IMR-90 (cell line): ENCODE measurements around the gene TIPARP. TPM values are rescaled to one million over a fixed set of nuclear protein-coding genes. Genes with fewer than 3 reads are reported as not detected.

ENCODE experiments used
- ATAC-seq: fragments of 200-7000 bp; cut with Tn5 transposase; 2 replicates; pipeline ENCODE4 v1.9.1; 2020; ENCODE audit warnings: low read depth, mild to moderate bottlenecking, moderate library complexity
- BruUV-seq: library from RNA; stranded (reverse); fragments of 400-500 nt; replicated peaks from 2 replicates; lab custom pipeline; 2021; lab: Mats Ljungman, UMichigan
- CTCF ChIA-PET: fragments of 300-600 bp; formaldehyde crosslinking; extraction: SDS; loops from one replicate; lab custom pipeline; 2021; ENCODE audit warnings: antibody characterized with exemption; lab: Yijun Ruan, JAX
- POLR2A ChIA-PET: fragments of 300-600 bp; sonication (Branson Sonifier 250); formaldehyde crosslinking; loops from one replicate; lab custom pipeline; 2022; ENCODE audit warnings: antibody characterized with exemption; ENCODE audit not compliant: unreplicated experiment; lab: Charles Lee
- DNase-seq: peaks from one replicate; pipeline ENCODE4 v3.0.0; 2013
- H2AFZ ChIP-seq: replicated peaks from 2 replicates; pipeline ENCODE3; 2013; ENCODE audit warnings: low read length, mild to moderate bottlenecking; ENCODE audit not compliant: poor library complexity
- H2AK5ac ChIP-seq: 2 replicates; pipeline ENCODE4 v1.6.1; 2013; ENCODE audit warnings: low read depth, low read length, inconsistent platforms
- H2AK9ac ChIP-seq: replicated peaks from 2 replicates; pipeline ENCODE3; 2013; ENCODE audit warnings: mild to moderate bottlenecking, low read depth, low read length, moderate library complexity; ENCODE audit not compliant: poor library complexity
- H2BK120ac ChIP-seq: 2 replicates; pipeline ENCODE4 v1.6.1; 2013; ENCODE audit warnings: low read depth, low read length, inconsistent platforms
- H2BK15ac ChIP-seq: 3 replicates; pipeline ENCODE4 v1.6.1; 2013; ENCODE audit warnings: low read depth, low read length, inconsistent platforms
- H2BK20ac ChIP-seq: 2 replicates; pipeline ENCODE4 v1.6.1; 2013; ENCODE audit warnings: low read depth, mild to moderate bottlenecking, inconsistent platforms, low read length, moderate library complexity
- H2BK5ac ChIP-seq: 2 replicates; pipeline ENCODE4 v1.6.1; 2013; ENCODE audit warnings: mild to moderate bottlenecking, low read depth, low read length, inconsistent platforms; ENCODE audit not compliant: poor library complexity, severe bottlenecking
- H3K14ac ChIP-seq: replicated peaks from 2 replicates; pipeline ENCODE4 v1.6.1; 2013; ENCODE audit warnings: low read depth, low read length, inconsistent platforms
- H3K18ac ChIP-seq: 2 replicates; pipeline ENCODE4 v1.6.1; 2013; ENCODE audit warnings: low read depth, low read length, control low read depth
- H3K23ac ChIP-seq: 2 replicates; pipeline ENCODE4 v1.6.1; 2013; ENCODE audit warnings: low read depth, low read length, inconsistent platforms
- H3K27ac ChIP-seq: 2 replicates; pipeline ENCODE4 v1.5.1; 2013; ENCODE audit warnings: mild to moderate bottlenecking, control low read depth, low read length; ENCODE audit not compliant: insufficient read depth
- H3K27me3 ChIP-seq: 2 replicates; pipeline ENCODE4 v1.6.1; 2013; ENCODE audit warnings: low read length; ENCODE audit not compliant: control insufficient read depth, insufficient read depth
- H3K36me3 ChIP-seq: 2 replicates; pipeline ENCODE4 v1.6.1; 2013; ENCODE audit warnings: low read length, mixed read lengths; ENCODE audit not compliant: control insufficient read depth, insufficient read depth
- H3K4ac ChIP-seq: 2 replicates; pipeline ENCODE4 v1.6.1; 2013; ENCODE audit warnings: low read depth, low read length, inconsistent platforms
- H3K4me1 ChIP-seq: 2 replicates; pipeline ENCODE4 v1.6.1; 2013; ENCODE audit warnings: low read length, mixed read lengths; ENCODE audit not compliant: control insufficient read depth, insufficient read depth
- H3K4me2 ChIP-seq: 2 replicates; pipeline ENCODE4 v1.6.1; 2013; ENCODE audit warnings: low read depth, mild to moderate bottlenecking, control low read depth, low read length, moderate library complexity
- H3K4me3 ChIP-seq: 2 replicates; pipeline ENCODE4 v1.5.1; 2013; ENCODE audit warnings: low read depth, mild to moderate bottlenecking, control low read depth, low read length, moderate library complexity; ENCODE audit not compliant: insufficient read depth
- H3K56ac ChIP-seq: 2 replicates; pipeline ENCODE4 v1.6.1; 2013; ENCODE audit warnings: low read length, inconsistent platforms; ENCODE audit not compliant: insufficient read depth; ENCODE audit errors: extremely low read depth
- H3K79me1 ChIP-seq, 2 experiments: 2 replicates each; pipeline ENCODE4 v1.6.1; 2013; ENCODE audit warnings: low read length in 2 of 2, inconsistent platforms in 1 of 2, low read depth in 1 of 2
- H3K9ac ChIP-seq: 2 replicates; pipeline ENCODE4 v1.6.1; 2013; ENCODE audit warnings: low read depth, low read length, control low read depth
- H3K9me1 ChIP-seq: 2 replicates; pipeline ENCODE4 v1.6.1; 2013; ENCODE audit warnings: low read length, inconsistent platforms; ENCODE audit not compliant: insufficient read depth
- H3K9me3 ChIP-seq: 2 replicates; pipeline ENCODE4 v1.6.1; 2013; ENCODE audit warnings: low read length; ENCODE audit not compliant: control insufficient read depth, insufficient read depth
- H4K20me1 ChIP-seq: 2 replicates; pipeline ENCODE4 v1.6.1; 2013; ENCODE audit warnings: low read length, inconsistent platforms; ENCODE audit not compliant: insufficient read depth
- H4K5ac ChIP-seq: 2 replicates; pipeline ENCODE4 v1.6.1; 2013; ENCODE audit warnings: mild to moderate bottlenecking, low read depth, low read length, control low read depth
- H4K8ac ChIP-seq, 2 experiments: 2 replicates each; pipeline ENCODE4 v1.6.1; 2013; ENCODE audit warnings: low read depth in 2 of 2, low read length in 2 of 2, control low read depth in 1 of 2, inconsistent platforms in 1 of 2
- H4K91ac ChIP-seq: 2 replicates; pipeline ENCODE4 v1.6.1; 2013; ENCODE audit warnings: low read depth, low read length, inconsistent platforms; ENCODE audit not compliant: insufficient read depth
- NFE2L2 ChIP-seq: fragments of 150-350 bp; IDR thresholded peaks from 2 replicates; pipeline ENCODE4 v1.6.1; 2016; ENCODE audit warnings: low read depth, mild to moderate bottlenecking, low read length
- RAD21 ChIP-seq: IDR thresholded peaks from 2 replicates; pipeline ENCODE4 v1.6.1; 2012; ENCODE audit warnings: low read length, improper control_type of control experiment
- WGBS, 2 experiments: methylation state at CpG; one replicate each; pipeline versions ENCODE4 v1.1.5 to v1.1.7; 2013; ENCODE audit warnings: missing lambda C conversion rate in 2 of 2; ENCODE audit not compliant: insufficient read length in 1 of 2; ENCODE audit errors: extremely low coverage in 2 of 2; 5-methylcytosine and 5-hydroxymethylcytosine counted together
- dilution Hi-C: fragments of 300-500 bp; cut with HindIII; formaldehyde crosslinking; loops from one replicate; pipeline ENCODE4 v1.14.3; 2018; ENCODE audit warnings: low sequenced_read_pairs; ENCODE audit not compliant: unreplicated experiment
- in situ Hi-C: fragments of 300-500 bp; cut with MboI; formaldehyde crosslinking; loops from 3 replicates; pipeline ENCODE4 v1.14.3; 2019; ENCODE audit warnings: low sequenced_read_pairs, inconsistent platforms, mixed read lengths
- intact Hi-C: fragments of 100-400 bp; cut with micrococcal nuclease; formaldehyde crosslinking; loops from 2 replicates; pipeline ENCODE4 v1.10.0; 2022
- polyA plus RNA-seq, 3 experiments: library from polyadenylated mRNA; depleted of rRNA; stranded (reverse); fragments of >200 nt; gene quantifications; 2 replicates each; pipeline ENCODE4 v1.2.3, GENCODE V29; 2012; ENCODE audit warnings: low replicate concordance in 1 of 3
- total RNA-seq: library from RNA; depleted of rRNA; stranded (reverse); fragments of >200 nt; gene quantifications from 2 replicates; pipeline ENCODE4 v1.2.3, GENCODE V29; 2012
- TF ChIP-seq, protein P1 (sequence below): fragments of 150-350 bp; IDR thresholded peaks from 2 replicates; pipeline ENCODE4 v1.6.1; 2016; ENCODE audit warnings: low read depth, mild to moderate bottlenecking, low read length, moderate library complexity, borderline replicate concordance

TIPARP gene
- total and polyA plus RNA-seq, 2 of the 4 experiments (the other 2 are of a cell fraction): 12.6 to 70.8 TPM

- Histone ChIP-seq H3K14ac (peak overlapping the region; percentile 90), H4K8ac (peak overlapping the region; percentile 92 to 94), H3K4me1 (peaks cover 15% of the 10 kb centered on the region), H3K4me3 (no peak overlapping the region), H4K20me1 (no peaks in the 10 kb centered on the region), H2AK9ac (no peak overlapping the region), H3K23ac (peak overlapping the region; percentile 91), H2AK5ac (peak overlapping the region; percentile 98), H3K56ac (peak overlapping the region; percentile 95), H3K9ac (peak overlapping the region; percentile 27), H2AFZ (peak overlapping the region; percentile 91), H3K4me2 (peak overlapping the region; percentile 37; the same call in 1 of the 2 replicates), H2BK15ac (peak overlapping the region; percentile 97; the same call in 2 of the 3 replicates), H3K79me1 (peaks cover 0 to 3% of the 10 kb centered on the region in 2 experiments; a peak in 1 of 4 replicates), H3K9me3 (no peaks in the 10 kb centered on the region; the same call in 1 of the 2 replicates), H2BK20ac (peak overlapping the region; percentile 85), H2BK120ac (peak overlapping the region; percentile 100), H3K27ac (peak overlapping the region; percentile 60), H4K5ac (peak overlapping the region; percentile 86), H3K4ac (peak overlapping the region; percentile 99), H4K91ac (peak overlapping the region; percentile 97), H3K9me1 (peaks cover 10% of the 10 kb centered on the region; the same call in 1 of the 2 replicates), H3K36me3 (no peaks in the 10 kb centered on the region), H3K18ac (peak overlapping the region; percentile 75), H3K27me3 (no peaks in the 10 kb centered on the region), H2BK5ac (peak overlapping the region; percentile 97)
- no CpG with 5 or more reads among the region's 4 CpGs for WGBS, 2 experiments
- ATAC-seq (peak; percentile 56), DNase-seq (peak; percentile 60)
- ChIA-PET CTCF (interaction anchor here (1.2 to 2.1 kb wide), 2 partner anchors 11 to 332 kb away, joined by 3 to 10 read pairs; no protein-coding TSS in a partner anchor), POLR2A (no interaction called here)
- dilution Hi-C loops: no loop called here
- BruUV-seq: no TSS peak
- TF ChIP-seq, protein P1, sequence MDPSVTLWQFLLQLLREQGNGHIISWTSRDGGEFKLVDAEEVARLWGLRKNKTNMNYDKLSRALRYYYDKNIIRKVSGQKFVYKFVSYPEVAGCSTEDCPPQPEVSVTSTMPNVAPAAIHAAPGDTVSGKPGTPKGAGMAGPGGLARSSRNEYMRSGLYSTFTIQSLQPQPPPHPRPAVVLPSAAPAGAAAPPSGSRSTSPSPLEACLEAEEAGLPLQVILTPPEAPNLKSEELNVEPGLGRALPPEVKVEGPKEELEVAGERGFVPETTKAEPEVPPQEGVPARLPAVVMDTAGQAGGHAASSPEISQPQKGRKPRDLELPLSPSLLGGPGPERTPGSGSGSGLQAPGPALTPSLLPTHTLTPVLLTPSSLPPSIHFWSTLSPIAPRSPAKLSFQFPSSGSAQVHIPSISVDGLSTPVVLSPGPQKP: no peak
- TF ChIP-seq RAD21 (no peak), NFE2L2 (peak; percentile 60)
- intact Hi-C loops: loop anchor here (5.0 kb wide), 1 partner anchor 74 kb away; no protein-coding TSS in a partner anchor
- in situ Hi-C loops: no loop called here
These were observed 76.5 kb downstream of the TIPARP start for GRCh38 chr3:156750874-156751245.
